GM19452 (cell line): ENCODE results near the gene DHRS7.

Experiments used
- ATAC-seq: cut with Tn5 transposase; IDR thresholded peaks from one replicate; pipeline ENCODE4 v1.9.1; 2021; ENCODE audit not compliant: unreplicated experiment

Gene DHRS7, protein sequence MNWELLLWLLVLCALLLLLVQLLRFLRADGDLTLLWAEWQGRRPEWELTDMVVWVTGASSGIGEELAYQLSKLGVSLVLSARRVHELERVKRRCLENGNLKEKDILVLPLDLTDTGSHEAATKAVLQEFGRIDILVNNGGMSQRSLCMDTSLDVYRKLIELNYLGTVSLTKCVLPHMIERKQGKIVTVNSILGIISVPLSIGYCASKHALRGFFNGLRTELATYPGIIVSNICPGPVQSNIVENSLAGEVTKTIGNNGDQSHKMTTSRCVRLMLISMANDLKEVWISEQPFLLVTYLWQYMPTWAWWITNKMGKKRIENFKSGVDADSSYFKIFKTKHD

DNA sequence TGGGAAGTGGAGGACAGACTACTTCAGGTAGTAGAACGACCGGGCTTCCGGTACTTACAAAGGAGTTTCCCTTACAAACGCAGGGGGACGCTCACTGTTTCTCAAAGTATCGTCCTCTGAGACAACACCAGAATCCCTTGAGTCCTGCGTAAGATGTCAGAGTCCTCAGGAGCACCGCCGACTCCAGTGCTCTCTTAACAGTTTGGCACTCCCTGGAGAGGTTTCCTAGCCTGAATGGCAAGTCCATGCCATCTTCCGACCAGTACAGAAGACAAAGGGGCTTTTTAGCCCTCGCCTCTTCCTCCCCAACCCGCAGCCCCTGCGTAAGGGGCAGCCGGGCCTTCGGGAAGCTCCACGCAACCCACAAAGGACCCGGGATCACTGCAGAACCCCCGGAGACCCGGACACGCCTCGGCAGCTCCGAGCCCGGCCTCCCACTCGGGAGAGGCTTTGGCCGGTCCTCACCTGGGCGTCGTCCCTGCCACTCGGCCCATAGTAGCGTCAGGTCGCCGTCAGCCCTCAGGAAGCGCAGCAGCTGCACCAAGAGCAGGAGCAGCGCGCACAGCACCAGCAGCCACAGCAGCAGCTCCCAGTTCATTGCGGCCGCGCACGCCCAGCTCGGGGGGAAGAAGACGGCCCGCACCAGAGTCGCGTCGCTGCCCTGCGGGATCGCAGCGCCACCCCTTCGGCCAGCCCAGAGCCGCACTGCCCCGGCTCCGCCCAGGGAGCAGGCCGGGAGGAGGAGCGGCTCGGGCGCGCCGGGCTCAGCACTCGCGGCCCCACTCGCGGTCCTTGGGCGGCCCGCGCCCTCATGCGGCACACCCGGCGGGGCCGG lies at the start of gene DHRS7:
DHRS7 (minus strand) TSS at position 687 of the 835 bp plus-strand sequence; CDS start at position 598, 89 bp downstream.
- peak; percentile 83 for ATAC-seq

- ATAC-seq = no peak
Observed at GRCh38 chr14:60214415-60215126, 49.4 kb upstream of the DHRS7 start.

GRCh38 chr14:60214003-60214402 lies 48.8 kb upstream of the DHRS7 start:
- no peak for ATAC-seq

GRCh38 chr14:60212503-60213371 lies 47.5 kb upstream of the DHRS7 start:
- peak; percentile 94 for ATAC-seq

DNA sequence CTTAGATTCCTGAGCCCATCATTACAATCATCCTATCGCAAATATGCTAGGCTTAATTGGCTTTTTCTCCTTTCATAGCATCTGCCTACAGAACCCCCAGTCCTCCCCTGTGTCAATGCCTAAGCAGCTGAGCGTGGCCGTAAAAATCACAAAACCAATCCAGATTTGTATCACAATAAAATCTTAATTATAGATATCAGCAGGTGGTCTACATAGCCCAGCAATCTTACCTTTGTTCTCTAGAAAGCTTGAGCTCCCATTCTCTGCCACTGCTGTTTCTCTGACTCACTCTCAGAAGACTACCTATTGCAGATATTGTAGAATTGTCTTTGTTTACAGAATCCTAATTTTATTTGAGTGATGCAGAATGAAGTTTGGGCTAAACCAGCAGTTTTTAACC lies 46.0 kb upstream of the DHRS7 start:
- ATAC-seq = no peak

GRCh38 chr14:60210703-60211102 lies 45.5 kb upstream of the DHRS7 start:
- ATAC-seq = no peak

DNA sequence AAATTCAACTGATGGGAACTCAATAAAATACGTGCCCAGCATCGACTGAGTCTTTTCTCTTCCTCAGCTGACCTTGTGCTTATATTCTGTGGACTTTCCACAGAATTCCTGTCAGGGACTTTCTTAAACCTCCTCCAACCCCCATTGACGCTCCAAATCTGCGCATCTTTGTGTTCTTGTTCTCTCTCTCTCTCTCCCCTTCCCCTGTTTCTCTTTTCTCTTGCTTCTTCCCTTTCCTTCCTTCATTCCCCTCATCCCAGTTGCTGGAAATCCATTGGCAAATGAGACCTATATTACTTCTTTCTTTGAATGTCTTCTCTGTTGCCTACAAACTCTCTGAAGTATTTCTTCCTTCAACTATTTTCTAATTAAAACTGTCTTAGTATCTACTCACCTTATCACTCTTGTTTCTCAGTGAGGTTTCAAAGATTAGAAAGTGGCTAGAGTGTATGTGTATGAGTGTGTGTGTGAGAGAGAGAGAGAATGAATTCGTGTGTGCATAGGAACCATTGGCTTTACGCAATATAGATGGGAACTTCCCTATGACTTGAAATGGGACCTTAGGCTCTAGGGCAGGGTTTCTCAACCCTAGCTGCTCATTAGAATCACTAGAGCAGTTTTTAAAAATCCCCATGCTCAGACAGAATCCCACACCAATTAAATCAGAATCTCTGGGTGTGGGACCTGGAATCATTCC lies 41.8 kb upstream of the DHRS7 start:
- ATAC-seq = no peak

- ATAC-seq = no peak
Observed at GRCh38 chr14:60206249-60206670, 41.1 kb upstream of the DHRS7 start.

GRCh38 chr14:60204843-60205774 lies 39.9 kb upstream of the DHRS7 start:
- peak; percentile 58 for ATAC-seq

DNA sequence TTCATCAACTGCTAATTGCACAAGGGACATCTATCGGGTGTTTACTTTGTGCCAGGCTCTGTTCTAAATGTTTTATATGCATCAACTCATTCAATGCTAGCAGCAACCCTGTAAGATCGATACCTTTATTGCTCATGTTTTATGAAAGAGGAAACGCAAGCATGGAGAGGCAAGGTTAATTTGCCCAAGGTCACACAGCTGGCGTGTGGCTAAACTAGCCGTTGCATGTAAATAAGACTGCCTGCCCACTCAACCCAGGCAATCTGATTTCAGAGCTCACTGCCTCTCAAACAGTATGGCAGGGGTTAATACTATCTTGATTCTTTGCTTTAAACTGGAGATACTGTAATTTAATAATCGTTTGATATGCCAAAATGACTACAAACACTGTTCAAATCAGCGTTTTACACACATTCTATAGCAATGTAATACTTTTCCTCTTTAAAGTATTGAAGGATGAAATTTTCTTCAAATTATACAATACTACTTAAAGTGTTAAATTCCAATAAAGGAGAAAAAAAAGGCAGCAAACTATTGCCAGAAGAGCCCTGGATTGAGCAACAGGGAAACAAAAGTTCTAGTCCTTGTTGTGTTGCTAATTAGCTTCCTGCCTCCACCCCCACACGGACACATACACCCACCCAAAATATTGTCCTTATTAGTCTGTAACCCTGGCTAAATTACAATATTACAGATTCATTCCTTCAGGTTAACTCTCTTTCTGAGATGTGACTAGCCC lies 39.1 kb upstream of the DHRS7 start:
- ATAC-seq = peak; percentile 79

- ATAC-seq = no peak
Observed at GRCh38 chr14:60199321-60199720, 34.1 kb upstream of the DHRS7 start.

DNA sequence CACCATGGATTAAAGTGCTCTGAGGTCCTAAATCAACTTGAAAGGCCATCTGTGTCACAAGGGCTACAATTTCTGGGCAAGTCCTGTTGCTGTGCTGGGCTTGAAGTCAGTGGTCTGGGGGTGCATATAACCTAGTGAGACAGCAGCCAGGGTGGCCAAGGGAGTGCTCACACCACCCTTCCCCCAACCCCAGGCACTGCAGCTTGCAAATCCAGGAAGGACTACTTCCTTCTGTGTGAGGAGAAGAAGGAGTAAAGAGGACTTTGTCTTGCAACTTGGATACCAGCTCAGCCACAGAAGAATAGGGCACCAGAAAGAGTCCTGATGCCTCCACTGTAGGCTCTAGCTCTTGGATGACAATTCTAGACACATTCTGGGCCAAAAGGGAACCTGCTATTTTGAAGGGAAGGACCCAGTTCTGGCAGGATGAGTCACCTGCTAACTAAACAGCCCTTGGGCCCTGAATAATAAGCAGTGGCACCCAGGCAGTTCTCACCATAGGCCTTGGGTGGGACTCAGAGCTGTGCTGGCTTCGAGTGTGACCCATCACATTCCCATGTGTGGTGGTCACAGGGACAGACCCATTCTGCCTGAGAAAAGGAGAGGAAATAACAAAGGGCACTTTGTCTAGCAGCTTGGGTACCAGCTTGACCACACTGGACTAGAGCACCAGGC lies 32.6 kb upstream of the DHRS7 start:
- no peak for ATAC-seq

DNA sequence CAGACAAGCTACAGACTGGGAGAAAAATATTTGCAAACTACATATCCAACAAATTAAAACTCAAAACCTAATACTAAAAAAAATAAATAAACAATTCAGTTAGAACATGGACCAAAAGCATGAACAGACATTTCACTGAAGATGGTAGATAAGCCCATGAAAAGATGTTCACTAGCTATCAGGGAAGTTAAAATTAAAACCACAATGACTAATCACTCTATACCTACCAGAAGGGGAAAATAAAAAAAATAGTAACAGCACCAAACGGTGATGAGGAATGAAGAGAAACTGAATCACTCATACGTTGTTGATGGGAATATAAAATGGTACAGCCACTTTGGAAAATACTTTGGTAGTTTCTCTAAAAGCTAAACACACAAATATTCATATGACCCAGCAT lies 31.1 kb upstream of the DHRS7 start:
- no peak for ATAC-seq

- ATAC-seq = no peak
Observed at GRCh38 chr14:60195179-60195810, 30.1 kb upstream of the DHRS7 start.

DNA sequence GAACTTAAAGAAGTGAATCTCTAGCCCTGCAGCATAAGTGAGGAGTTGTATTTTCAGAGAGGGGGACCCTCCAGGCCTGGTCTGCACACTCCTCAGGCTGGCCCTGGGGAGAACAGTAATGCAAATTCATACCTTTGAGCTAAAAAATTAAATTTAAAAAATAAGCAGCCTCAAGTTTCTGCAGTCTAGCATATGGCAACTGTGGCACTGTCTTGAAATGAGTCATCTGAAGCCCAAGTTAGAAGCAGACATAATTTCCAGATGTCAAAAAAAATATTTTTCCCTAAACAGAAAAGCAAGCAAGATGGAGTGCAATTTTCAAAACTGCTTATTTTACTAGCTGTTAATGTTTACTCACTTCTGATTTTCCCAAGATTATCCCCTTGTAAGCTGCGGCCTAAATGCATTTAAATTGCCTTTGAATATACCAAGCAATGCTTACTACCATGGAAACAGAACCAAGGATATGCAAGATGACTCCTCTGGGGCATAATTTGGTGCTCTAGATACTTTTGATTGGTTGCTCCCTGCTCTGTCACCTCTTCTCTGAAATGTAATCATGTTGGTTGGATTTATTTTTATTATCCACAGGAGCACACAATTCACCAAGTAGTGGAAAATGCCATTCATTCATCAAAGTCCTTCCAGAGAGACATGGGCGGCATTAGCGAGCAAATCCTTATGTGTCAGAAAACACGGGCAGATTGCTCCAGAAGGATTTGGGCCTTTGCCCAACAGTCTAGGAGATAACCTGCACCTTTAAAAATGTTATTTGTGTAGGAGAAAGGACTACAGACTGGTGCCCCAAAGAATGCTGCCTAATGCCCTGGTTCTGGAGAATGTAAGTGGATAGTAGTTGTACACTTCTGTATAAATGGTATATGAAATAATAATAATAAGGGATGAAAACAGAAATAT lies 25.0 kb upstream of the DHRS7 start:
- no peak for ATAC-seq

DNA sequence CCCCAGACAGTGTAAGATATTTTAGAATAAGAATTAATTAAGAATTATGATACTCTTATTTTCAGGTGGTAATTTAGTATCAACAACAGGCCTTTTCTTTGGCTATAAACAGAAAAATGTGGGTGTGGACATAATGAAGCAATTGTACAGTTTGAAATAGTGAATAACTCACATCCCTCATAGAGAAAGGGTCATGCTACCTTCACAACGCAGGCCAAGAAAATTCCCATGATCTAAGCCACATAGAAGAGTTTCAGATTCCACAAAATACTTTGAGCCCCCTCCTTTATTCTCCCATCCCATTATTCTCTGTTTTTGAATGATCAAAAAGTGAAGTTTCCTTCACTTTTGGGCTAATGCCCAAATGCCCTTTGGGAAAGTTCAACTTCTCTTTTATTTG lies 23.5 kb upstream of the DHRS7 start:
- no peak for ATAC-seq
